ENCODE data around the gene RYR1.
A peak's percentile ranks its signal among the peaks of the same experiment; 100 is the strongest.
"Not testable (repeated sequence)": the region's sequence is repeated elsewhere in the genome, so short reads cannot be mapped to it uniquely, and the experiment has no call there.

Gene RYR1

DNA sequence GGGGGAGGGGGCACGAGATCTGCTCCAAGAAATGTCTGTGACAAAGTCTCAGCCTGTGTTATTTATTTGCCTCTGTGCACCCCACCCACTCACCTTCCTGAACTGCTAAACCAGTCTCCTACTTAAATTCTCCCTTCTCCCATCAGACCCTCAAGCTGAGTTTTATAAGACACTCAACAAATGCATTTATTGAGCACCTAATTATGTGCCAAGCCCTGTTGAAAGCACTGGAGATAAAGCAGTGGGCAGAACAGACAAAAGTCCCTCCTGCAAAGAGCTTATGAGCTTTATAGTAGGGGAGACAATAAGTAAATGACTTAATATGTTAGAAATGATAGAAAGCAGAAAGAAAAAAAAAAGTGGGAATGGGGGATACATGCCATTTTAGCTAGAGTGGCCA, 34.0 kb upstream of the RYR1 start:
- no peak for DNase-seq (ENCODE audit: low read depth in 1 of 2, low spot score in 1 of 2)

DNA sequence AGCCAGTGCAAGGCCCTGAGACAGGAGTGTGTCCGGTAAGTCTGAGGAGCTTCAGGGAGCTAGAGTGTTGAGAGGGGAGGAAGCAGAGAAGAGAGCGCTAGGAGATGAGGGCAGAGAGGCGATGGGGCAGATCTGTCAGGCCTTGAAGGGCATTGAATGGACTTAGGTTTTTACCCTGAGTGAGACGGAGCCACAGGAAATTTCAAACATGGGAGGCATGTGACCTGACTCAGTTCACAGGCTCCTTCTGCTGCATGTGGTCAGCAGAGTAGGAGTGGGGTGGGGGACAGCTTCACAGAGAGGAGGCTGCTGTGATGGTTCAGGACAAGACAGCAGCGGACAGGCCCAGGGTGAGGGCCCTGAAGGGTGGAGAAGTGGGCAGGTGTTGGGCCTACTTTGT, 33.1 kb upstream of the RYR1 start:
- DNase-seq (ENCODE audit: low read depth in 1 of 2, low spot score in 1 of 2): no peak

DNA sequence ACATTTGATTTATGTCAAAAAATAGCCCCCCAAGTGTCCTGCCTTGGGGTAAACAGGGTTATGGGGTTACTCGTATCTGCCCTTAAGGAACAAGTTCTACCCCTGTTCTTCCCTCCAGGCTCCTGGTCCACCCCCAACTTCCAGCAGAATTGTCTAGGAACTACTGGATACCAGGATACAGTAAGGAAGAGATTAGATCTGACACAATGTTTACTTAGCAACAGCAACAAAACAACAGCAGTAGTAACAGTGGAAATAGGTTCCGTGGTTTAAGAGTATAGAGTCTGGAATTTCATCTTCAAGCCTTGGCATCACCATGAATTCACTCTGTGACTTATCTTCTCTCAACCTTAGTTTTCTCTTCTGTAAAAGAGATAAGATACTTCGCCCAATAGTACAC, 32.3 kb upstream of the RYR1 start:
- DNase-seq (ENCODE audit: low read depth in 1 of 2, low spot score in 1 of 2): no peak

DNA sequence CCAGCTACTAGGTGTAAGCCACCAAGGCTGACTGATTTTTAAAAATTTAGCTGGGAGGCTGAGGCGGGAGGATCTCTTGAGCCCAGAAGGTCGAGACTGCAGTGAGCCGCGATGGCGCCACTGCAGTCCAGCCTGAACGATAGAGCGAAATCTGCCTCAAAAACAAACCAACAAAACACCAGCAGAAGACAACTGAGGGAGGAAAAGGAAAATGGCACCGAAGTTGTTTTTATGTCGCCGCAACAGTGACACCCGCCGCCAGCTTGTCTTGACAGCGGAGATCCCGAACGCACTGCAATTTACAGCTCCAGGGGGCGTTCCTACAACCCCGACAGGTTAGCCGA, 30.9 kb upstream of the RYR1 start:
- no peak for DNase-seq (ENCODE audit: low read depth in 1 of 2, low spot score in 1 of 2)

DNA sequence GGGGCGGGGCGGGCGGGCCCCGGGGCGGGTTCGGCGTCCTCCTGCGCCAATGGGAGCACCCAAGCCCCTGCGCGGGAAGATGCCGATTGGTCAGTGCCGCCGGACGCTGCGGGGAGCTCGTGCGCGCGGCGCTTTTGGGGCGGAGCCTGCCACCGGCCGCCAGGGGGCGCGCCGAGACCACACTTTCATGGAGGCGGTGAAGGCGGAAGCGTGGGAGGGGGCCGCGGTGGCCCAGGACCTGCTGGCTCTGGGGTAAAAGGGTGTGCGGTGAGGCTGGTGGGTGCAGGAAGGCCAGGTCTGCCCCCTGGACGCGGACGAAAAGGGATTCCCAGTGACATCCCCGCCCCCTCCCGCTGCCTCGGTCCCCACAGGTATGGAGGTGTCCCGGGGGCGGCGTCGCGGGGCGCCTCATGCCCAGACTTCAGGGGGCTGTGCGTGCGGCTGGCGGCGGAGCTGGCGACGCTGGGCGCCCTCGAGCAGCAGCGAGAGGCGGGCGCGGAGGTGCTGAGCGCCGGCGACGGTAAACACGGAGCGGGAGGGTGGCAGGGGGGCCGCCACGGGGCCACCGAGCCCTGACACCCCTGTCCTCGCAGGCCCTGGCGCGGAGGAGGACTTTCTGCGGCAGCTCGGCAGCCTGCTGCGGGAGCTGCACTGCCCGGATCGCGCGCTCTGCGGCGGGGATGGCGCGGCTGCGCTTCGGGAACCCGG, 30.4 kb upstream of the RYR1 start, which contains the start of gene FAM98C:
Gene FAM98C, plus strand, starts transcription at position 127 of the 708 bp plus-strand sequence. Its CDS starts 61 bp downstream, at position 188.
- peak; percentile 95 to 98 for DNase-seq (ENCODE audit: low read depth in 1 of 2, low spot score in 1 of 2)

DNA sequence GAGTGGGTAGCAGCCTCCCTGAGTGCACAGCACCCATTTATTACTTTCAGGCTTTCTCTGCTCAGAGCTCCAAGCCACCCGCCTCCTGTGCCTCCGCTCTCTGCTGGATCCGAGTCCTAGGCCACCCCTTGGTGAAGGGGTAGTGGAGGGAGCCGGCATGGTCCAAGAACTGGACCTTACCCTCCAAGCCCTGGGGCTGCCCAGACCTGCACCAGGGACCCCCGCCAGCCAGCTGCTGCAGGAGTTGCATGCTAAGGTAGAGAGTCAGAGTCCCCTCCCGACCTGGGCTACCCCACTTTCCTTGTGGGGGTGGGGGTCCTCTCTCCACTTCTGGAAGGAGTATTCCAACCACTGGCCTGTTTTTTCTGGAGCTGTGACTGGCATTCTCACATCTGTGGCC, 28.6 kb upstream of the RYR1 start:
- no peak for DNase-seq (ENCODE audit: low read depth in 1 of 2, low spot score in 1 of 2)

DNA sequence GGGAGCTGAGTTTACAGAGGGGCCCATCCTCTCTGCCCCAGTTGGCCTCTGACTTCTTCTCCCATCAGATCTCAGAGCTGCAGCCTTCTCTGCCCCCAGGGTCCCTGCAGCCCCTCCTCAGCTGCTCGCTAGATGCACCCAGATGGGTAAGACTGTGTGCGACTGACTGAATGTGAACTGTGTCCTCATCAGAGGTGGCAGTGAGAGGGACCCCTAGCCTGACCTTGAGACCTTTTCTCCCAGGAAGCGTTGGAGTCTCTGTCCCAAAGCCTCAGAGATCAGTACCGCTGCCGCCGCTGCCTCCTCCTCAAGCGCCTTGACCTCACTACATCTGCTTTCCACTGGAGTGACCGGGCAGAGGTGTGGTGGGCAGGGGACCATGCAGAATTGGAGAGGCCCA, 28.2 kb upstream of the RYR1 start:
- no peak for DNase-seq (ENCODE audit: low read depth in 1 of 2, low spot score in 1 of 2)

DNA sequence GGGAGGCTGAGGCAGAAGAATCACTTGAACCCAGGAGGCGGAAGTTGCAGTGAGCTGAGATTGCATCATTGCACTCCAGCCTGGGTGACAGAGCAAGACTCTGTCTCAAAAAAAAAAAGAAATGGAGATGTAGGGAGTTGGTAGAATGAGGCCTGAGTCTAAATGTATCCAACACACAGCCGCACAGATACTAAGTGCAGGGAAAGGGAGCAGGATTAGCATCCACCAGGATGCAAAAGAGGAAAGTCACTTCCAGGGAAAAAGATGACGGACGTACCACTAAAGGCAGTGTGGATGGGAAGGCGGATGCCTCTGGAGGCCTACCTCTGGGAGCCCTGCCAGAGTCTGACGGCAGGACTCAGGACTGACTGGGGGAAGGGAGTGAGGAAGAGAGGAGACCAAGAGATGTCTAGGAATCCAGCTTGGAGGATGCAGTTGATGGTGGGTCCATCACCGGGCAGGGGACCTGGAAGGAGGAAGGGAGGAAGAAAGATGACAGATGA, 23.8 kb upstream of the RYR1 start:
- DNase-seq (ENCODE audit: low read depth in 1 of 2, low spot score in 1 of 2): no peak

DNA sequence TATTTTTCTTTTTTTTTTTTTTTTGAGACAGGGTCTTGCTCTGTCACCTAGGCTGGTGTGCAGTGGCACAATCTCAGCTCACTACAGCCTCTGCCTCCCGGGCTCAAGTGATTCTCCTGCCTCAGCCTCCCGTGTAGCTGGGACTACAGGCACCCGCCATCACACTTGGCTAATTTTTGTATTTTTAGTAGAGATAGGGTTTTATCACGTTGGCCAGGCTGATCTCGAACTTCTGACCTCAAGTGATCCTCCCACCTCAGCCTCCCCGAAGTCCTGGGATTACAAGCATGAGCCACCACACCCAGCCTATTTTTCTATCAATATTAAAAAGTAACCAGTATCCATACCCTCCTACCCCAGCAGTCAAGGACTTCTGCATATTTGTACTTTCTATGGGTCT, 23.1 kb upstream of the RYR1 start:
- DNase-seq (ENCODE audit: low read depth in 1 of 2, low spot score in 1 of 2): not testable (repeated sequence)

DNA sequence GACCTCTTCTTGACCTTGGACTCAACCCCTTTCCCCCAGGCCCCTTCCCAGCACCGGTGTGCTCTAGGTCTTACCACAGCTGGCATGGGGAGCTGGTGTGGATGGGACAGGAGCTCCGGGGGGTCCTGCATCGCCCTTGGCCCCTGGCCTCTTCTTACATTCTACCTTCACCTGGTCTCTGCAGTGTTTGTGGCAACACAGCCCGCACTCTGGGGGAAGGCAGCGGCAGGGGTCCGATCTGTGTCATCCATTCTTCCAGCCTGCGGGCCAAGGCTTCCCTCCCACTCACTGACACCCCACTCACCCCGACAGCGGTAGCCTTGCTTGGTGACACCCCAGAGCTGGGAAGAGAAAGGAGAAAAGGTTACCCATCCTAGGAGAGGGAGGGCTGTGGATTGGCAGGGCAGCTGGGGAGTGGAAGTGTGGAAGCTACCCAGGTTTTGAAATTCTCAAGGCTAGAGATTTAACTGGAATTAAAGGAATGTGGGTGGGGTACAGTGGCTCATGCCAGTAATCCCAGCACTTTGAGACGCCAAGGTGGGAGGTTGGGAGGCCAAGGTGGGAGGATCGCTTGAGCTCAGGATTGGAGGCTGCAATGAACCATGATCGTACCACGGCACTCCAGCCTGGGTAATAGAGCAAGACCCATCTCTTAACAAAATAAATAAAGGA, 22.3 kb upstream of the RYR1 start:
- no peak for DNase-seq (ENCODE audit: low read depth in 1 of 2, low spot score in 1 of 2)

DNA sequence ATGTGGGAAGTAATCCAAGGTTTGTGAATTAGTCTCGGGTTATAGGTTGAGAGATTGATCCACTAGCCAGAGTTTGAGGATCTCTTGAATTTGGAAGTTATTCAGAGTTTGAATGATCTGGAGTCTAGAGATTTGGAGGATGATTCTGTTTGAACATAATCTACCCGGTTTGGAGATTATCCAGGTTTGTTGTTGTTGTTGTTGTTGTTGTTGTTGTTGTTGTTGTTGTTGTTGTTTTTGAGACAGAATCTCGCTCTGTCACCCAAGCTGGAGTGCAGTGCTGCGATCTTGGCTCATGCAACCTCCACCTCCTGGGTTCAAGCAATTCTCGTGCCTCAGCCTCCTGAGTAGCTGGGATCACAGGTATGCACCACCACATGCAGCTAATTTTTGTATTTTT, 21.6 kb upstream of the RYR1 start:
- not testable (repeated sequence) for DNase-seq (ENCODE audit: low read depth in 1 of 2, low spot score in 1 of 2)

DNA sequence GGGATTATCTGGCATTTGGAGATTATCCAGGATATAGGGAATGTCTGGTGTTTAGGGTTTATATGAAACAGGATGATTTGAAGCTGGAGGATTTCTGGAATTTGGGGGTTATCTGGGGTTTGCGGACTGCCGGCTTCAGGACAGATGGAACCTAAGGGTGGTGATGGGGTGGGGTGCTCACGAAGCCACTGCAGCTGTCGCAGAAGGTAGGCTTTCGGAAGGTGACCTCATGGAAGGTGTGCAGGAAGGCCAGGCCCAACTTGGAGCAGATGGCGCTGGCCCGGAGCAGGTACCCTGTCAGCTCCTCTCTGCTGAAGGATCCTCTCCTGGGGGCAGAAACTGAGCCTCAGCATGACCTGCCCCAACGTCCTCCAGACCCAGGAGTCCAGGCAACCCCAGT, 21.0 kb upstream of the RYR1 start:
- DNase-seq (ENCODE audit: low read depth in 1 of 2, low spot score in 1 of 2): no peak

DNA sequence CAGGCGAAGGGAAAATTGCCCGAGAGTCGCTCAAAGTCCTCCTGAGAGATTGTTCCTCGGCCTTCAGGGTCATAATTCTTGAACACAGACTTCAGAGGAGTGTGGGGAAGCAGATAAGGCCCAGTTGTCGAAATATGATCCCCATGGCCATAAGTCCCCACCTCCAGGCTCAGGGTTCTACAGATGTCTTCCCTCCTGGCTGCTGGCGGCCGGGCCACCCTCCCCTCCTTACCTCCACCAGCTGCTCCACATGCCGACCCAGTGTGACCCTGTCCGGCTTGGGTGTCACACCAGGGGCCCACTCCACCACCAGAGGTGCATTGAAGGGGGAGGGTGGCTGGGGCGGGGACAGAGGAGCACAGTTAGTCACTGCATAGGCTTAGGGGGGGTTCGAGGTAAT, 20.5 kb upstream of the RYR1 start:
- no peak for DNase-seq (ENCODE audit: low read depth in 1 of 2, low spot score in 1 of 2)

DNA sequence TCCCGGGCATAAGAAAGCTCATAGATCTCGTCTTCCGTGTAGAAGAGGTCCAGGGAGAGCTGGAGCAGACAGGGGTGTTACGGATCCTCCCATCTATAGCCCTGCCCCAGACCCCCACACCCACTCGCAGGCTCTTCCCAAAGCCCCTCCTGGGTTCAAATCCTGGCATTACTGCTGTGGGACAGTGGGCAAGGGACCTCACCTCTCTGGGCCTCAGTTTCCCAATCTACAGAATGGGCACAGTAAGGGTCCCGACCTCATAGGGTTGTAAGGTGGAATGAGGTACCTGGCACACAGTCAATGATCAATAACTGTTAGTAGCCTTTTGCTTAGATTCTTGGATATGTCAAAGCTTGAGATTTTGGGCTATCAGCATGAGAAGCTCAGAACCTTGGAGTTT, 20.1 kb upstream of the RYR1 start:
- DNase-seq (ENCODE audit: low read depth in 1 of 2, low spot score in 1 of 2): no peak

DNA sequence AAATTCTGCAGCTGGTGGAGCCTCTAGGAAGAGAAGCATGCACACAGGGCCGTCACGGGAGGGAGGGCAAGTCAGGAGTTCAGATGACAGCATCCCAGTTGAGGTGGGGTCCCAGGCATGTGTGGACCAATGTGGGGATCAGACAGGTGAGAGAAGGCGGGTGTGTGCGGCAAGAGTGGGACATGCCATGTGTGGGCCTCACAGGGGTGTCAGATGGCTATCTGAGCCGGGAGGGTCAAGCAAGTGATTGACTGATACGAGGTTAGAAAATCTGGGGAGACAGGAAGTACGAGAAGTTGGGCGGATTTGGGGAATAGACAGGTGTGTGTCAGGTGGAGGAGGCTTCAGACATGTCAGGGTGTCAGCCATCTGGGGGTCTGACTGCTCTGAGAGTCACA, 16.3 kb upstream of the RYR1 start:
- DNase-seq (ENCODE audit: low read depth in 1 of 2, low spot score in 1 of 2): no peak

DNA sequence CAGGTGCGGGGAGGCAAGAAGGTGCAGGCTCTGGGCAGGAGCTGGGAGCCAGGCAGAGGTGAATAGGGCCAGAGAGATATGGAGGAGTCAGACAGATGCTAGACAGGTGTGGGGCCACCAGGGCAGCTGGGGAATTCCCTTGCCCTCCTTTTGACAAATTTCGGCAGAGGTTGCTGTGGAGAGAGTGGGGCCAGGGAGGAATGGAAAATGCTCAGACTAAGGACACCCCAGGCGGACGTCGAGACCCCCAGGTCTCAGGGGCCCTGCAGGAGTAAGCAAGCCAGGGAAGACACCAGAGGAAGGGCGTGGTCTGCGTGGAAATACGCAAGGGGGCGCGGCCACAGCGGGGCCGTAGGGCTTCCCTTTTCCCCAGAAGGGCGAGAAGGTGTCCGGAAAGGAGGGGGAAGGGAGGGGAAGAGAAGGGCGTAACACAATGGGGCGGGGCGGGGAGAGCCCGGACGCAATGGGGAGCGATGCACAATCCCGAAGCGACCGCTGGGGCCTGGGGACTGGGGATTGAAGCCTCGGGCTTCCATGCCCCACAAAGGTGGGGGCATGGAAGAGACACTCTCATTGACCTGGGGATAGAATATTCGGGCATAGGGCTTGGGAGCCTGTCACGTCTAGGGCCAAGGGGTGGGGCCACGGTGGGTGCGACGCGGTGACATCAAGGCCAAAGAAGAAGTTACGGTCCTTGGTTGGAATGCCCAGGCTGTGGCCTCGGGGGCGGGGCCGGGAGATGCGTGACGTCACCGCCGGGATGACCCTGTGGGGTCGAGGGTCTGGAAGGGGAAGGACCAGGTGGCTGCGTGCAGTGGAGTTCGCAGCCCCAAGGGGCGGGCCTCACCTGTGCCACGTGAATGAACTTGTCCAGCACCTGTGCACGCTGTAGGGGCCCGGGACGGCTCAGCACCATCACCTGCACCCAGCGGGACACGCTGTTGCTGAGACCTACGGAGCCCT, 15.7 kb upstream of the RYR1 start:
- DNase-seq (ENCODE audit: low read depth in 1 of 2, low spot score in 1 of 2): peak in 1 of 2 donors; percentile 30

DNA sequence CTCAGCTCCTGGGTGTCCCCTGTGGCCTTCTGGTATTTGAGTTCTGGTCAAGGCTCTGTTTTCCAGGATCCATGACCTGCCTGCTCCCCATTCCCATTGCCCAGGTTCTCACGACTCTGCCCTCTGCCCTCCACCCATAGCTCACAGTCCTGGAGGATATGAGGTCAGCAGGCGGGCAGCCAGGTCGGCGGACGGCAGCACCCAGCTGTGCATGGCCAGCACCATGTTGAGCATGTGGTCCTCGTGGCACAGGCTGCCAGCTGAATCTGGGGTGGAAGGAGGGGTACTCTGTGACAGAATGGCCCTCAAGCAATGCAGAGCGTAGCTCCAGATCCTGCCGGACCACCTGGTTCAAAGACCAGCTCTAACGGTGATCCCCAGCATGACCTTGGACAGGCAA, 12.6 kb upstream of the RYR1 start:
- DNase-seq (ENCODE audit: low read depth in 1 of 2, low spot score in 1 of 2): no peak

DNA sequence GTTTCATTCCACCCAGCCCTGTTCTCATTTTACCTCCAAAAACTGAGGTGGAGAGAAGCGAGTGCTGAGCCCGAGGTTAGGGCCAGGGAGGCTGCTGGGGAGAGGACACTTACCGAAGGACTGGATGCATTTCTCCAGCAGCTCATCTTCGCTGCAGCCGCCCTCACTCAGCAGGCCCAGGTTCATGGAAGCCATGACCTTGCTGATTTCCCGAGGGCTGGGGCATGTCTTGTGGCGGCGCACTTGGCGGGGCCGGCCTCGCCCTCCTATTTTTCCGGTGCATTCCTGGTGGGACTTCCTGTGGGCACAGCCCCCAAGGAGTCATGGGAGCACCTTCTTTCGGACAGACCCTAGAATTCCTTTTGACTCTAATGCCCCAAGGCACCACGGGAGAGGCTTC, 11.6 kb upstream of the RYR1 start:
- DNase-seq (ENCODE audit: low read depth in 1 of 2, low spot score in 1 of 2): no peak

DNA sequence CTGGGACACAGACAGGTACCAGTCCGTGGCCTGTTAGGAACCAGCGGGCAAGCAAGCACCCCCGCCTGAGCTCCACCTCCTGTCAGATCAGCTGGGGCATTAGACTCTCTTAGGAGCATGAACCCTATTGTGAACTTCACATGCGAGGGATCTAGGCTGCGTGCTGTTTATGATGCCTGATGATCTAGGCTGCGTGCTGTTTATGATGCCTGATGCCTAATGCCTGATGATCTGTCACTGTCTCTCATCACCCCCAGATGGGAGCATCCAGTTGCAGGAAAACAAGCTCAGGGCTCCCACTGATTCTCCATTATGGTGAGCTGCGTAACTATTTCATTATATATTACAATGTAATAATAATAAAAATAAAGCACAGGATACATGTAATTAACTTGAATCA, 11.1 kb upstream of the RYR1 start:
- DNase-seq (ENCODE audit: low read depth in 1 of 2, low spot score in 1 of 2): no peak

DNA sequence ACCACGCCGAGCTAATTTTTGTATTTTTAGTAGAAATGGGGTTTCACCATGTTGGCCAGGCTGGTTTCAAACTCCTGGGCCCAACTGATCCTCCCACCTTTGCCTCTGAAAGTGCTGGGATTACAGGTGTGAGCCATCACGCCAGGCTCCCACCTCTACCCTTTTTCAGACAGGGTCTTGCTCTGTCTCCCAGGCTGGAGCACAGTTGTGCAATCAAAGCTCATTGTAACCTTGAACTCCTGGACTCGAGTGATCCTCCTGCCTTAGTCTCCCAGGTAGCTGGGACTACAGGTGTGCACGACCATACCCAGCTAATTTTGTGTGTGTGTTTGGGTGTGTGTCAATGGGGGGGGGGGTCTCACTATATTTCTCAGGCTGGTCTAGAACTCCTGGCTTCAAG, 9.2 kb upstream of the RYR1 start:
- DNase-seq (ENCODE audit: low read depth in 1 of 2, low spot score in 1 of 2): no peak

DNA sequence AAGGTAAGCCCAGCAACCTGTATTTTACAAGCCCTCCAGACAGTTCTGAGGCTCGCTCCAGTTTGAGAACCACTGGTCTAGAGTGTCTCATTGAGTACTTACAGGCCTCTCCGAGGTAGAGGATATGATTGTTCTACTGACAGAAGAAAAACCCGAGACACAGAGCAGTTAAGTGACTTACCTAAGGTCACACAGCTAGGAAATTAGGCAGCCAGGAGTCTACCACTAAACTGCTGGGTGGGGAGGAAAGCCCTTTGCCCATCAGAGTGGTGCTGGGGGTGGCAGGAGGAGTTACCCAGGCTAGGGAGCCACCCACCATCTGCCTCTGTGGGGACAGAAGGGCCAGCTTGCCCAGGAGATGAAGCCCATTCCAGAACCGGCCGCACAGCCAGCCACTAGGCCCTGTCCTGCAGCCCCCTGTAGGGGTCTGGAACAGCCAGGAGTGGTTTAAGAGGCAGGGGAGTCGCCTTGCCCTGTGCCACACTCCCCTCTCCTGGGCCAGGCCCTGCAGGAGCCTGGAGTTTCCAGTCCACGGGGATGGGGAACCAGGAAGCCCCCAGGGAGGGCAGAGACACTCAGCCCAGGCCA, 8.2 kb upstream of the RYR1 start:
- no peak for DNase-seq (ENCODE audit: low read depth in 1 of 2, low spot score in 1 of 2)
